Mesothelial cell of epicardium (in vitro differentiated cells): Measurements from ENCODE around the gene NDUFB4. TPM values are rescaled to one million over a fixed set of nuclear protein-coding genes. Genes with fewer than 3 reads are reported as not detected.

Experiments used
- DNase-seq, 2 experiments: peaks; one replicate each; pipeline ENCODE4 v3.0.0; 2021; ENCODE audit warnings: low spot score in 2 of 2; ENCODE audit not compliant: unreplicated experiment in 2 of 2
- H3K27ac Mint-ChIP-seq: 2 replicates; pipeline ENCODE4 v1.8.0; 2021; ENCODE audit warnings: mixed read lengths
- H3K27me3 Mint-ChIP-seq: 2 replicates; pipeline ENCODE4 v1.8.0; 2021; ENCODE audit warnings: low read depth, mixed read lengths
- H3K36me3 Mint-ChIP-seq: 2 replicates; pipeline ENCODE4 v1.8.0; 2021; ENCODE audit warnings: mixed read lengths
- H3K4me1 Mint-ChIP-seq: 2 replicates; pipeline ENCODE4 v1.8.0; 2021; ENCODE audit warnings: mixed read lengths
- H3K4me3 Mint-ChIP-seq: 2 replicates; pipeline ENCODE4 v1.8.0; 2021; ENCODE audit warnings: mild to moderate bottlenecking, moderate library complexity, mixed read lengths
- H3K9me3 Mint-ChIP-seq: 2 replicates; pipeline ENCODE4 v1.8.0; 2021; ENCODE audit warnings: mixed read lengths
- total RNA-seq: library from RNA; stranded (reverse); gene quantifications from 3 replicates; pipeline ENCODE4 v1.2.1, GENCODE V29; 2021
- TF ChIP-seq, protein P1 (sequence below): fragments of 200-600 bp; sonication (generic); IDR thresholded peaks from one replicate; pipeline ENCODE4 v1.5.0; 2021; ENCODE audit warnings: antibody characterized with exemption; ENCODE audit not compliant: unreplicated experiment

The NDUFB4 gene
- total RNA-seq, 1 donor from 2014 or later = 103 TPM

GRCh38 chr3:120622870-120623726 lies 27.0 kb downstream of the NDUFB4 start:
- DNase-seq = no peak
- Mint-ChIP-seq H3K27me3 (no peaks in the 10 kb centered on the region), H3K4me3 (peak overlapping the region; percentile 13), H3K9me3 (peaks cover 13% of the 10 kb centered on the region), H3K27ac (no peak overlapping the region), H3K4me1 (no peaks in the 10 kb centered on the region), H3K36me3 (no peaks in the 10 kb centered on the region)
- TF ChIP-seq, protein P1, sequence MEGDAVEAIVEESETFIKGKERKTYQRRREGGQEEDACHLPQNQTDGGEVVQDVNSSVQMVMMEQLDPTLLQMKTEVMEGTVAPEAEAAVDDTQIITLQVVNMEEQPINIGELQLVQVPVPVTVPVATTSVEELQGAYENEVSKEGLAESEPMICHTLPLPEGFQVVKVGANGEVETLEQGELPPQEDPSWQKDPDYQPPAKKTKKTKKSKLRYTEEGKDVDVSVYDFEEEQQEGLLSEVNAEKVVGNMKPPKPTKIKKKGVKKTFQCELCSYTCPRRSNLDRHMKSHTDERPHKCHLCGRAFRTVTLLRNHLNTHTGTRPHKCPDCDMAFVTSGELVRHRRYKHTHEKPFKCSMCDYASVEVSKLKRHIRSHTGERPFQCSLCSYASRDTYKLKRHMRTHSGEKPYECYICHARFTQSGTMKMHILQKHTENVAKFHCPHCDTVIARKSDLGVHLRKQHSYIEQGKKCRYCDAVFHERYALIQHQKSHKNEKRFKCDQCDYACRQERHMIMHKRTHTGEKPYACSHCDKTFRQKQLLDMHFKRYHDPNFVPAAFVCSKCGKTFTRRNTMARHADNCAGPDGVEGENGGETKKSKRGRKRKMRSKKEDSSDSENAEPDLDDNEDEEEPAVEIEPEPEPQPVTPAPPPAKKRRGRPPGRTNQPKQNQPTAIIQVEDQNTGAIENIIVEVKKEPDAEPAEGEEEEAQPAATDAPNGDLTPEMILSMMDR = no peak

GRCh38 chr3:120623727-120624093 lies 27.6 kb downstream of the NDUFB4 start:
- Mint-ChIP-seq H3K4me1 (no peaks in the 10 kb centered on the region), H3K4me3 (no peak overlapping the region), H3K27ac (no peak overlapping the region), H3K27me3 (no peaks in the 10 kb centered on the region), H3K9me3 (peaks cover 13% of the 10 kb centered on the region), H3K36me3 (no peaks in the 10 kb centered on the region)
- DNase-seq = no peak
- TF ChIP-seq, protein P1 = no peak

DNA sequence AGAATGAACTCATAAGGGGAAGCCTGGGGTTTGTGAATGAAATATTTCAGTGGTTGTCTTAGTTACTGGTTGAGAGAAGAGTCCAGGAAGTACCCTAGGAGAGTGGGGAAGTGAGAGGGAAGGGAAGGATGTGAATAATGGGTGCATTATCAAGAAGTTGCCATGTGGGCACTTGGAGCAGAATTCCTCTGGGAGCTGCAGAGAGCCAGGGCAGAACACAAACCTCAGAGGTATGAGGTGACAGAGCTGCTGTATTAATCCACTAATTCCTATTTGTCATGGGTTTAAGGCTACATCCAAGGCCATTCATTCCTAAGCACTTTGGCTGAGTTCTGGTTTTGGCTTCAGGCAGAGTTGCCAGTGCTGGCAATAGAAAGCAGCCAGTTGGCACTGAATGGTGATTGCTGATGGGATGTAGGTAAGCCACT lies 29.0 kb downstream of the NDUFB4 start:
- TF ChIP-seq, protein P1 = no peak
- Mint-ChIP-seq H3K4me1 (no peaks in the 10 kb centered on the region), H3K36me3 (no peaks in the 10 kb centered on the region), H3K9me3 (peaks cover 18% of the 10 kb centered on the region), H3K27me3 (no peaks in the 10 kb centered on the region), H3K27ac (no peak overlapping the region), H3K4me3 (no peak overlapping the region)
- DNase-seq = no peak

- H3K9me3 Mint-ChIP-seq = peaks cover 13% of the 10 kb centered on the region
- DNase-seq = no peak
- no peaks in the 10 kb centered on the region for H3K36me3 Mint-ChIP-seq
- H3K27me3 Mint-ChIP-seq = peaks cover 1% of the 10 kb centered on the region
- H3K4me3 Mint-ChIP-seq = no peak overlapping the region
- H3K4me1 Mint-ChIP-seq = peaks cover 9% of the 10 kb centered on the region
- no peak overlapping the region for H3K27ac Mint-ChIP-seq
- TF ChIP-seq, protein P1 = no peak
These were observed 38.4 kb downstream of the NDUFB4 start for GRCh38 chr3:120634539-120634938.

DNA sequence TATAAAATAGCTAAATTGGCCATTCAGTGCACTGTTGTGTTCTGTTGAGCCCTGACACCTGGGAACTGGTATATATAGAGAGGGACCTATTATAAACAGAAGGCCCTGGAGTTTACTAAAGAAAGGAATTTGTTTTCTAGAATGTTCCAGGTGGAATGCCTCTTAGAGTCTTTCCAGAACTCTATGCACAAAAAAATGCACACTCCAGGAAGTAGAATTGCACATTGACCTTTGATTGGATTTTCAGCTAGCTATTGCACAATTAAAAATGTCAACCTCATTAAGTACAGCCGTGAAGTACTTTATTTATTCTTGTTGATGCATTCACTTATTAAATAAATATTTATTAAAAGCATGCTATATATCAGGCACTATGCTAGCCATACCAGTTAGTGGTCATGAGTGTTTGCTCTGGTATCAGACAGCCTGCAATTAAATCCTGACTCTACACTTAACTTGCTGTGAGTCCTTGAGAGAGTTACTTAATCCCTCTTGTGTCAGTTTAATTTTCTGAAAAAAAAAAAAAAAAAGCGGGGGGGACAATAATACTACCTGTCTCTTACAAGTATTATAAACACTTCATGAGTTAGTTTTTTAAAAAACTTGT lies 40.8 kb downstream of the NDUFB4 start:
- Mint-ChIP-seq H3K9me3 (peaks cover 4% of the 10 kb centered on the region), H3K4me3 (no peak overlapping the region), H3K4me1 (peaks cover 9% of the 10 kb centered on the region), H3K36me3 (no peaks in the 10 kb centered on the region), H3K27me3 (peaks cover 5% of the 10 kb centered on the region), H3K27ac (no peak overlapping the region)
- TF ChIP-seq, protein P1 = no peak
- DNase-seq = no peak
